DMS 273 treated with DMSO at 0.1 percent for 48 hours (cell line): ENCODE results near the gene MADD.

Experiments used
- DNase-seq: peaks from one replicate; lab custom pipeline; 2025; lab: John Stamatoyannopoulos, UW

Gene MADD

GRCh38 chr11:47359162-47359561 lies 89.2 kb downstream of the MADD start:
- DNase-seq, result no peak

- no peak for DNase-seq
Measured at GRCh38 chr11:47359586-47359985, 89.7 kb downstream of the MADD start.

GRCh38 chr11:47360341-47360740 lies 90.4 kb downstream of the MADD start:
- DNase-seq, result no peak

DNA sequence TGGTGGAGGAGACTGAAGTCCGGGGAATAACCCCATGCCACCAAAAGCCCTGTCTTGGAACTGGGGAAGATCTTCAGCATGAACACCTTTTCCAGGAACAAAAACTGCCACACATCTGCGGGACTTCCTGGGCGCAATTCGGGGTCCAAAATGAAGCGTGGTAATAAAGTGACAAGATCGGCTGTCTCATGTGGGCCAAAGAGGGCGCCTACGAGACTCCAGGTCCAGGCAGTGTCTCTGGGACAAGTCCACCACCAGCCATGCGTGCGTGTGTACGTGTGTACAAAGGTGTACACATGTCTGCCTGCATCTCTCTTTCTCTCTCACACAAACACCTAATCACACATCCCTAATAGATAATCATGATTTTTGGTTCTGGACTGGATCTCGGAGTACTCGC lies 91.5 kb downstream of the MADD start:
- DNase-seq, result no peak

DNA sequence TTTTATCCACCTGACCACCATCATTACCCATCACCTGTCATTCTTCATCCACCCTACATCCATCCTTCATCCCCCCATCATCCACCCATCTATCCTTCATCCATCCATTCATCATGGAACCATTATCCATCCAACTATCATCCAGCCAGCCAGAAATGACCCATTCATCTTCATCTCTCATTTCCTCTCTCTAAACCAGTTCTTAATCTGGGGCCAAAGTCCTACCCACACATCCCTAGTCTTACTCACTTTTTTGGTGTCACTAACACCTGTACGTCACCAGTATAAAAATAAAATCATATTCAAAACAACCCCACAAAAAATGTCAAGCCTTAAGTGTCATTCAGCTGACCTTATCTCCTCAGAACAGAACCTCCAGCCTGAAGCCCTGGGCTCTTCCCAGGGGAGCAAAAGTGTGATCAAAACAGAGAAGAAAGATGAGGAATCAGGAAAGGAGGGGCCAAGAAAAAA lies 96.1 kb downstream of the MADD start:
- no peak for DNase-seq

DNA sequence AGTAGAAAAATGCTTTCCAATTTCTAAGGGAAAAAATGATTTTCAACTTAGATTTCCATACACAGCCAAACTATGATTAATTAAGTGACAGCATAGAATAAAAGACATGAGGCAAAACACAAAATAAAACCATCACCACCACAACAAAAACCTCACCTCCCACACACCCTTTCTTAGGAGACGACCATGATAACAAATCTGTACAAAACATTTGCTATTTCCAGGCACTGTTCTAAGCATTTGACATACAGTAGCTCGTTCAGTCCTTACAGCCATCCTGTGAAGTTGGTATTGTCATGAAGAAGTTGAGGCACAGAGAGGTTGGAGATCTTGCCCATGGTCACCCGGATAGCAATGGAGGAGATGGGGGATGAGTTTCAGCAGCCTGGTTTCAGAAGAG lies 99.7 kb downstream of the MADD start:
- DNase-seq, result no peak

- DNase-seq, result no peak
Measured at GRCh38 chr11:47372422-47372821, 102.5 kb downstream of the MADD start.

GRCh38 chr11:47373876-47374719 lies 104.2 kb downstream of the MADD start:
- DNase-seq, result no peak

GRCh38 chr11:47374720-47375019 lies 104.7 kb downstream of the MADD start:
- no peak for DNase-seq

DNA sequence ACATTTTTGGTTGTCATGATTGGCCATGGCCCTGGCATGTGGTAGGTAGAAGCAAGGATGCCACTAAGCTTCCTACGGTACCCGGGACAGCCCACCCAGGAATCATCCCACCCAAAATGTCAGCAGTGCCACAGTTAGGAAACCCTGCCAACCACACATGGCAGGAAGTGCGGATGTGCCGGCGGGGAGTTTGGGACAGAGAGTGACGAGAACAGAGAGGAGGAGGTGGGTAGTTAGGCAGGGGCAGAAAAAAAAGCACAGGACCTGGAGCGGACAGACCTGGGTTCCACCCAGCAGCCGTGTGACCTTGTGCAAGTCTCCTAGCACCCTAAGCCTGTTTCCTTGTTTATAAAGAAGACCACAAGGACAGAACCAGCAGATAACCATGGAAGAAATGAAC lies 105.1 kb downstream of the MADD start:
- DNase-seq, result no peak

DNA sequence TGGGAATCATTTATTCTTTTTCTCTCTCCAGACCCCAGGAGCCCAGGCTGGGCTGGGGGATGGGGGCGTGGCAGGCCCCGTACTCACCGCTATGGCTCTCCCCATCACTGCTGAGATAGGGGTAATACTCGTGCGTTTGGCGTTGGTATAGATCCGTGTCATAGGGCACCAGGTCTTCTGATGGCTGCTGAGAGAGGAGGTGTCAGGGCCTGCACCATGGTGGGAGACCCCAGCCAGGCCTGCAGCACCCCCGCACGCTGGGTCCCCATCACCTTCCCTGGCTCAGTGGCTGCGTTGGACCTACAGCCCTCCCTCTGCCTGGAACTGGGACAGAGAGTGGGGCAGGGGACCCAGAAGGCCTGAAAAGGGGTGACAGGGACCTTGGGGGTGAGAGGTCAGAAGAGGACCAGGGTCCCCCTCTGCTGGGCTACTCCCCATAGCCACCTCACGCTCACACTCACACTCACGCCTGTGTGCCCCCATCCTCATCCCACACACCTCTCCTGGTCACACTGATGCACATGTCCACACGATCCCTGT lies 105.7 kb downstream of the MADD start:
- no peak for DNase-seq

GRCh38 chr11:47376107-47376524 lies 106.2 kb downstream of the MADD start:
- no peak for DNase-seq

DNA sequence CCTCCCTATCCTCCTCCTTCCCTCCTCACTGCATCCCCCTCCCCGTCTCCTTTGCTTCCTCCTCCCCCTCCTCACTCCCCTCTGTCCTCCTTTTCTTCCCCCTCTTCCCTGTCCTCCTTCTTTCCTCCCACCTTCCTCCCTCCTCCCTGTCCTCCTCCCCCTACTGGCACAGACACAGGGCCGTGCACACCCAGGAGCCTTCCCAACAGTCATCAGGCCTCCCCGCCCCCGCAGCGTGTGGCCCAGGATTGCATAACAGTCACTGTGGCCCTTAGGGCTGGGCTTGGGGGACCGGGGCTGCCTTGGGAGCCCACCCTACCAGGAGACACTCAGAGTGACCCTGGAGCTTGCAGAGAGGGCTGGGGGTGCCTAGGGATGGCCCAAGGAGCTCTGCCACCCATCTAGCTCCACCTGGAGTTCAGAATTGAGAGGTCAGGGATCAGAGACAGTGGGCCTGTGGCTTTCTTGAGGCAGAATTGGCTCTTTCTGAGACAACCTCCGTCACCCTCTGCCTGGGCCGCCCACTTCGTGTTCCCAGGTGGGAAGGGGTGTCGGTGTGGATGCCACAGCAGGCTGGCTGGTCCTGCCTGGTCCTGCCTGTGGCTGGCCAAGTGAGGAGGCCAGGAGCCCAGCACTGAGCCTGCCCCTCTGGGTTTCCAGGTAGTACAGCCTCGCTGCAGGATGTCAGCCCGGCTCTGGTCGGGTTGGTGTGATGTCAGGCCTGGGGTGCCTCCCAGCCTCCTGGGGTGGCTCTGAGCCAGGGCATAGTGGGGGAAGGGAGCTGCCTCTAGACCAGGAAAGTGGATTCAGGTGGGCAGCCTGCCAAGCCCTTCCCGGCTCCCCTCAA lies 106.8 kb downstream of the MADD start:
- no peak for DNase-seq

GRCh38 chr11:47377571-47378009 lies 107.7 kb downstream of the MADD start:
- no peak for DNase-seq

- no peak for DNase-seq
Measured at GRCh38 chr11:47378010-47378835, 108.3 kb downstream of the MADD start, which contains the start of gene SPI1. TSS of gene SPI1 (minus strand) at chr11:47378547. CDS start at chr11:47378353, 194 bp downstream.

- DNase-seq, result no peak
Measured at GRCh38 chr11:47378836-47379170, 108.9 kb downstream of the MADD start.

GRCh38 chr11:47379317-47379716 lies 109.4 kb downstream of the MADD start:
- no peak for DNase-seq
